Measurements from ENCODE around the gene BEND3. TPM values are rescaled to one million over a fixed set of nuclear protein-coding genes. Genes with fewer than 3 reads are reported as not detected.

BEND3 gene
- total RNA-seq, result 1.4 and 2.5 TPM in 2 replicates

DNA sequence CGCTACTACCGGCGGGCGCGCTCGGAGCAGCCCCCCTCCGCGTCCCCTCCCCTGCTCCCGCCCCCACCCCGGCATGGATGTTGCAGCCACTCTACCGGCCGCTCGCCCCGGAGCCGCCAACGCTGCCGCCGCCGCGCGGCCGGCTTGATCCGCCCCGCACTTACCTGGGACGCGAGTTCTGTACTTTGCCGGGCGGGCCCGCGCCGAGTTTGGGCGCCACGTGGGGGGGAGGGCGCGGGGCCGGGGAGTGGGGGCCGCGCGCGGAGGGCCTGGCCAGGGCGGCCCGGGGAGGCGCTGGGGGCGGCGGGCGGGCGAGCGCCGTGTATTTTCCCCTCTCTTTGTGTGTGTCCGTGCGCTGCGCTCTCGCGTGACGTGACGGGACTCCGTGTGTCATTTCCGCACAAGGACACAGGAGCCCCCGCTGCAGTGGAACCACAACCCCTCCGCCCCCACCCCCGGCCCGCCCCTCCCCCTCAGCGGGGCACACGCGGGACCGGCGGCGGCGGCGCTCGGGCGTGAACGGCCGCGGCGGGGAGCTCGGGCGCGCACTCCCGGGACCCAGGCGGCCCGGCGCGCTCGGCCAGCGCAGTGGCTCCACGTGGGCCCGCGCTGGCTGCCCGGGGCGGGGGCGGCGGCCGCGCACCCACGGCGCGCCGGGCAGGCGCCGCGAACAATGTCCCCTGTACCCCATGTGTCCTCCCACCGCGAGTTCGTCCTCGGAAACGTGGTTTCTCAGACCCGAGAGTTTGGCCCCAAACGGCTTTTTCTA is at the start of gene BEND3:
Gene BEND3 (minus strand): TSS at position 590 of the 769 bp plus-strand sequence. CDS start 16,230 bp downstream, outside the sequence.

Other genes starting within 250 kb of the BEND3 start
- 12.3 and 16.6 TPM in 2 replicates for gene CD24, start 140.8 kb downstream of the BEND3 start, total RNA-seq
- gene MTRES1, start 87.3 kb downstream of the BEND3 start, total RNA-seq, result 11.3 and 13.2 TPM in 2 replicates

Data from regular cardiac myocyte (primary cell).